ENCODE measurements around the gene ARHGEF26.

DNA sequence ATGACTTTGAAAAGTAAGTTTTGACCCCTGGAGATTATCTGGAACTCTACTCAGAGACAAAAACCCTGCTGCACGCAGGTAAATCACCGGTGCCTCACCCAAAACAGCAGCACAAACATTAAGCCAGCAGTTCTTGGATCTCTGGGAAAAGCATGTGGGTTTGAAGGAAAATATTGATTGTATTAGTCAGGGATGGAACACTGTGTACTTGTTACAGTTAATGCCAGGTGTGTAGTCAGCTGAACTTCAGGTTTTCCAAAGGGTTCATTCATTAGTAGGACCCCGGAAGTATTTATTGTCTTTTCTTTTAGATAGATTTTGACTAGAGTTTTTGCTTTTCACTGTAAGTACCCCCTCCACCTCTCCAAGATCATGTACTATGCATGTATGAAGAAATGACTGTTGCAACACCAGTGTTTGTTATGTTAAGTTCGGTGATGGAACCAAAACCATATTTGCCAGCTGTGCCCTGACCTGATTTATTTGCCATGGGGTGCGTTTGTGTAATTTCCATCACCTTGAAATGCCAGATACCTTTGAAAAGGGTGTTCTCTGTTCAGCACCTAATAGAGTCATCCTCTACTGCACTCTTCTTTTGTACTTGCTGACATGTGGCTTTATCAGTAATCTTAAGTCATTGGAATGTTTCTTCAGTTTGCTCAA lies 14.5 kb downstream of the ARHGEF26 start:
- TF ChIP-seq POLR2A (IDR thresholded peaks at IDR 0.05; ENCODE audit: low read depth, low read length) (no peak), POU2F2 (IDR thresholded peaks at IDR 0.05; ENCODE audit: low read depth, low read length) (no peak), POLR2AphosphoS5 (IDR thresholded peaks at IDR 0.05; ENCODE audit: low read depth, low read length) (no peak), PAX5 (IDR thresholded peaks at IDR 0.05; ENCODE audit: insufficient read depth, low read length, severe bottlenecking) (no peak), TAF1 (IDR thresholded peaks at IDR 0.05; ENCODE audit: low read depth, low read length) (no peak), SPI1 (IDR thresholded peaks at IDR 0.05; ENCODE audit: low read depth, low read length) (no peak)
